GM23338 (cell line): ENCODE measurements around the gene CPAMD8. TPM values are rescaled to one million over a fixed set of nuclear protein-coding genes. Genes with fewer than 3 reads are reported as not detected.

Experiments
- ATAC-seq: fragments of 200-7000 bp; cut with Tn5 transposase; 3 replicates; pipeline ENCODE4 v1.9.1; 2020
- DNase-seq: peaks from one replicate; pipeline ENCODE4 v3.0.0-alpha.2; 2015; ENCODE audit warnings: low spot score
- H2AFZ ChIP-seq: fragments of 200-600 bp; sonication (generic); 2 replicates; pipeline ENCODE4 v1.8.0; 2016; ENCODE audit warnings: antibody characterized with exemption, mild to moderate bottlenecking, moderate library complexity
- H3F3A ChIP-seq: fragments of 200-600 bp; sonication (generic); replicated peaks from 2 replicates; pipeline ENCODE4 v1.8.0; 2017; ENCODE audit warnings: antibody characterized with exemption, mixed run types, low read depth
- H3K27ac ChIP-seq: fragments of 200-600 bp; sonication (generic); 2 replicates; pipeline ENCODE4 v1.6.1; 2016; ENCODE audit warnings: low read depth
- H3K27me3 ChIP-seq: fragments of 200-600 bp; sonication (generic); 2 replicates; pipeline ENCODE4 v1.8.0; 2016; ENCODE audit warnings: mild to moderate bottlenecking, mixed run types, moderate library complexity; ENCODE audit not compliant: insufficient read depth
- H3K36me3 ChIP-seq: fragments of 200-600 bp; sonication (generic); 2 replicates; pipeline ENCODE4 v1.8.0; 2016; ENCODE audit warnings: mild to moderate bottlenecking; ENCODE audit not compliant: insufficient read depth
- H3K4me1 ChIP-seq: fragments of 200-600 bp; sonication (generic); 2 replicates; pipeline ENCODE4 v1.8.0; 2016; ENCODE audit warnings: mild to moderate bottlenecking, moderate library complexity; ENCODE audit not compliant: insufficient read depth
- H3K4me2 ChIP-seq: fragments of 200-600 bp; sonication (generic); 2 replicates; pipeline ENCODE4 v1.7.1; 2017; ENCODE audit warnings: mixed run types
- H3K4me3 ChIP-seq: fragments of 200-600 bp; sonication (generic); 2 replicates; pipeline ENCODE4 v1.6.1; 2016; ENCODE audit warnings: mixed run types
- H3K79me2 ChIP-seq: fragments of 200-600 bp; sonication (generic); replicated peaks from 2 replicates; pipeline ENCODE4 v1.8.0; 2017; ENCODE audit warnings: mild to moderate bottlenecking; ENCODE audit not compliant: insufficient read depth
- H3K9me2 ChIP-seq: fragments of 200-600 bp; sonication (generic); 2 replicates; pipeline ENCODE4 v1.8.0; 2017; ENCODE audit not compliant: insufficient read depth
- H4K20me1 ChIP-seq: fragments of 200-600 bp; sonication (generic); replicated peaks from 2 replicates; pipeline ENCODE4 v1.8.0; 2017; ENCODE audit warnings: mild to moderate bottlenecking; ENCODE audit not compliant: insufficient read depth
- H3K27ac Mint-ChIP-seq: 2 replicates; pipeline ENCODE4 v1.8.0; 2020; ENCODE audit warnings: inconsistent platforms, mild to moderate bottlenecking, moderate library complexity, mixed read lengths
- H3K27me3 Mint-ChIP-seq: 3 replicates; pipeline ENCODE4 v1.8.0; 2022; ENCODE audit warnings: low read depth, mild to moderate bottlenecking, moderate library complexity, mixed read lengths, inconsistent platforms; ENCODE audit not compliant: insufficient read depth, poor library complexity
- H3K36me3 Mint-ChIP-seq: 3 replicates; pipeline ENCODE4 v1.8.0; 2021; ENCODE audit warnings: low read depth, mild to moderate bottlenecking, inconsistent platforms, moderate library complexity, mixed read lengths
- H3K4me1 Mint-ChIP-seq: 3 replicates; pipeline ENCODE4 v1.8.0; 2020; ENCODE audit warnings: mild to moderate bottlenecking, inconsistent platforms, mixed read lengths
- H3K4me3 Mint-ChIP-seq: 3 replicates; pipeline ENCODE4 v1.8.0; 2021; ENCODE audit warnings: moderate library complexity, mild to moderate bottlenecking, inconsistent platforms, mixed read lengths
- H3K9me3 Mint-ChIP-seq: 3 replicates; pipeline ENCODE4 v1.8.0; 2020; ENCODE audit warnings: moderate library complexity, mild to moderate bottlenecking, inconsistent platforms, mixed read lengths
- CTCF ChIP-seq, 2 experiments: fragments of 200-600 bp in 1 of 2; sonication (generic) in 1 of 2; conservative IDR thresholded peaks; 2 replicates each; pipeline versions ENCODE4 v1.5.1 to v1.6.1; 2016 to 2017; ENCODE audit warnings: antibody characterized with exemption in 2 of 2, low read depth in 2 of 2, mild to moderate bottlenecking in 2 of 2, moderate library complexity in 1 of 2
- EZH2 ChIP-seq: fragments of 200-600 bp; sonication (generic); IDR thresholded peaks from one replicate; pipeline ENCODE4 v1.8.0; 2017; ENCODE audit warnings: antibody characterized with exemption, mild to moderate bottlenecking, low read depth; ENCODE audit not compliant: unreplicated experiment
- EZH2phosphoT487 ChIP-seq: fragments of 200-600 bp; sonication (generic); IDR thresholded peaks from one replicate; pipeline ENCODE4 v1.8.1; 2018; ENCODE audit warnings: antibody characterized with exemption; ENCODE audit not compliant: unreplicated experiment
- JUNB ChIP-seq: IDR thresholded peaks from one replicate; pipeline ENCODE4 v1.6.1; 2016; ENCODE audit warnings: antibody characterized with exemption; ENCODE audit not compliant: unreplicated experiment
- NANOG ChIP-seq: IDR thresholded peaks from 2 replicates; pipeline ENCODE4 v1.6.1; 2016; ENCODE audit warnings: antibody characterized with exemption, borderline replicate concordance
- POLR2AphosphoS5 ChIP-seq: IDR thresholded peaks from 2 replicates; pipeline ENCODE4 v1.6.1; 2016; ENCODE audit warnings: antibody characterized with exemption, low read depth
- REST ChIP-seq: IDR thresholded peaks from one replicate; pipeline ENCODE4 v1.6.1; 2018; ENCODE audit warnings: antibody characterized with exemption; ENCODE audit not compliant: unreplicated experiment
- ZNF114 ChIP-seq: fragments of 250-450 bp; sonication (Bioruptor Pico); IDR thresholded peaks from 2 replicates; pipeline ENCODE4 v1.5.0; 2020; ENCODE audit warnings: mild to moderate bottlenecking, moderate library complexity
- ZNF331 ChIP-seq: fragments of 250-450 bp; sonication (Bioruptor Pico); IDR thresholded peaks from 2 replicates; pipeline ENCODE4 v1.5.0; 2020; ENCODE audit warnings: low read depth, mild to moderate bottlenecking, moderate library complexity
- ZNF462 ChIP-seq: fragments of 250-450 bp; sonication (Bioruptor Pico); IDR thresholded peaks from 2 replicates; pipeline ENCODE4 v1.5.0; 2020; ENCODE audit warnings: mild to moderate bottlenecking, moderate library complexity
- polyA plus RNA-seq: library from polyadenylated mRNA; unstranded; fragments of >200 nt; fragmentation: Nextera tagmentation; extraction: Ambion mirVana; gene quantifications from 2 replicates; pipeline ENCODE4 v1.2.1, GENCODE V29; 2016
- total RNA-seq: library from RNA; depleted of rRNA; stranded (reverse); fragments of >200 nt; shearing (Covaris generic); gene quantifications from 2 replicates; pipeline ENCODE4 v1.2.3, GENCODE V29; 2014
- TF ChIP-seq, protein P1 (sequence below): IDR thresholded peaks from 2 replicates; pipeline ENCODE4 v1.6.1; 2016; ENCODE audit warnings: antibody characterized with exemption

The CPAMD8 gene
- total and polyA plus RNA-seq, 2 experiments from 2014 or later = 4.4 to 11.8 TPM

DNA sequence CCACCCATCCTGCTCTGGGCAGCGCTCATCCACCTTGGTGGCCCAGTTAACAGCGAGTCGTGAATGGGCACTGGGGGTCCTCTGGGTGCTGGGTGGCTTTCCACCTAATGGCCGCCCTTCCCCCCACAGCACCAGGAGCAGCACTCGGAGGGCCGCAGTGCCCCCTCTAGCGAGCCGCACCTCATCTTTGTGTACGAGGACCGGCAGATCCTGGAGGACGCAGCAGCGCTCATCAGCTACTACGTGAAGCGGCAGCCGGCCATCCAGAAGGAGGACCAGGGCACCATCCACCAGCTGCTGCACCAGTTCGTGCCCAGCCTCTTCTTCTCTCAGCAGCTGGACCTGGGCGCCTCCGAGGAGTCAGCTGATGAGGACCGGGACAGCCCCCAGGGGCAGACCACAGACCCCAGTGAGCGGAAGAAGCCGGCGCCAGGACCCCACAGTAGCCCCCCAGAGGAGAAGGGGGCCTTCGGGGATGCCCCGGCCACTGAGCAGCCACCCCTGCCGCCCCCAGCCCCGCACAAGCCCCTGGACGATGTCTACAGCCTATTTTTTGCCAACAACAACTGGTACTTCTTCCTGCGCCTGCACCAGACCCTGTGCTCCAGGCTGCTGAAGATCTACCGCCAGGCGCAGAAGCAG lies 157.2 kb downstream of the CPAMD8 start:
- Mint-ChIP-seq H3K4me1 (no peaks in the 10 kb centered on the region), H3K4me3 (no peak overlapping the region), H3K27me3 (peaks cover 5% of the 10 kb centered on the region), H3K36me3 (peaks cover 61% of the 10 kb centered on the region), H3K9me3 (peaks cover under 1% of the 10 kb centered on the region; the same call in 1 of the 3 replicates), H3K27ac (no peak overlapping the region)
- H3K27ac ChIP-seq = no peak overlapping the region
- no peak overlapping the region for H3K4me3 ChIP-seq
- H3K4me1 ChIP-seq = no peaks in the 10 kb centered on the region
- H3K27me3 ChIP-seq = no peaks in the 10 kb centered on the region
- H3F3A ChIP-seq = no peaks in the 10 kb centered on the region
- TF ChIP-seq, protein P1, sequence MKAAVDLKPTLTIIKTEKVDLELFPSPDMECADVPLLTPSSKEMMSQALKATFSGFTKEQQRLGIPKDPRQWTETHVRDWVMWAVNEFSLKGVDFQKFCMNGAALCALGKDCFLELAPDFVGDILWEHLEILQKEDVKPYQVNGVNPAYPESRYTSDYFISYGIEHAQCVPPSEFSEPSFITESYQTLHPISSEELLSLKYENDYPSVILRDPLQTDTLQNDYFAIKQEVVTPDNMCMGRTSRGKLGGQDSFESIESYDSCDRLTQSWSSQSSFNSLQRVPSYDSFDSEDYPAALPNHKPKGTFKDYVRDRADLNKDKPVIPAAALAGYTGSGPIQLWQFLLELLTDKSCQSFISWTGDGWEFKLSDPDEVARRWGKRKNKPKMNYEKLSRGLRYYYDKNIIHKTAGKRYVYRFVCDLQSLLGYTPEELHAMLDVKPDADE = no peak
- no peak for TF ChIP-seq EZH2
- no peak for TF ChIP-seq CTCF (conservative IDR thresholded peaks at IDR 0.05; ENCODE audit: low read depth in 2 of 2)
- TF ChIP-seq ZNF114 (CRISPR knock-in tag) = no peak
- no peak for TF ChIP-seq ZNF462
- TF ChIP-seq POLR2AphosphoS5 = no peak
- no peak for TF ChIP-seq NANOG
- TF ChIP-seq EZH2phosphoT487 = no peak
- no peak for TF ChIP-seq JUNB
- no peak for TF ChIP-seq REST
- no peak for TF ChIP-seq ZNF331 (CRISPR knock-in tag)
- H3K79me2 ChIP-seq = peaks cover 10% of the 10 kb centered on the region
- ATAC-seq = no peak
- no peaks in the 10 kb centered on the region; the same call in none of the 2 replicates for H4K20me1 ChIP-seq
- no peak for DNase-seq
- H3K4me2 ChIP-seq = no peak overlapping the region
- H3K36me3 ChIP-seq = peaks cover 13% of the 10 kb centered on the region
- no peaks in the 10 kb centered on the region for H3K9me2 ChIP-seq
- H2AFZ ChIP-seq = no peak overlapping the region
